ENCODE data around the gene CORO2B. TPM values are rescaled to one million over a fixed set of nuclear protein-coding genes. Genes with fewer than 3 reads are reported as not detected.

The CORO2B gene
- total RNA-seq, 4 donors from 2014 or later: 1.3 to 18.2 (median 7.0) TPM

DNA sequence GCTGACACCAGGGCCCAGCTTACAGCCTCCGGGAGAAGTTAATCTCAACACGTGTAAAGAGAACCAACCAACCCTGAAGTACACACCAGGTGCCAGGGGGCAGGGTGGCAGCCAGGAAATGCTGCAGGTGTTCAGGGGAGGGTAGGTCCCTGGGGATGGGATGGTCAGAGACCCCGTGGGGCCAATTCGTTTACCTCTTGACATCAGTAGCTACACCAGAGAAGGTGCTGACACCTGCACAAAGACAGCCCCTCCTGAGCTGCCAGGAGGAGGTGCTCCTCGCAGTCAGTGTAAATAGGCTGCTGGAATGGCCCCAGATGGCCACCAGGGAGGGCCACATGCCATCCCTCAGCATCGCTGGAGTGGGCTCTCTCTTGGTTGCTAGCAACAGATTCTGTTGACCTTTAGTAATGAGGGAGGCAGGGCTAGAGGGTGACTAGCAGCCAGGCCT lies 52.8 kb downstream of the CORO2B start:
- no peak for TF ChIP-seq CTCF (IDR thresholded peaks at IDR 0.05)
- Histone ChIP-seq H3K4me1 (peaks cover 7 to 10% of the 10 kb centered on the region in 2 donors), H3K4me3 (no peak overlapping the region), H3K27me3 (no peaks in the 10 kb centered on the region), H3K27ac (no peak overlapping the region), H3K9me3 (no peaks in the 10 kb centered on the region), H3K36me3 (no peaks in the 10 kb centered on the region)
- DNase-seq: no peak
- intact Hi-C loops (cut with DNase I; ENCODE audit: low total_unique reads): no loop called here

- H3K27ac ChIP-seq: no peak overlapping the region
- H3K4me1 ChIP-seq: peaks cover 12% of the 10 kb centered on the region in 2 donors
- no peaks in the 10 kb centered on the region for H3K9me3 ChIP-seq
- no peak for DNase-seq
- no peaks in the 10 kb centered on the region for H3K27me3 ChIP-seq
- TF ChIP-seq POLR2A (IDR thresholded peaks at IDR 0.05): no peak
- no peak for TF ChIP-seq CTCF (IDR thresholded peaks at IDR 0.05)
- intact Hi-C loops (cut with DNase I; ENCODE audit: low total_unique reads): no loop called here
- H3K4me3 ChIP-seq: no peak overlapping the region
- H3K36me3 ChIP-seq: no peaks in the 10 kb centered on the region
Measured at GRCh38 chr15:68632101-68632500, 53.3 kb downstream of the CORO2B start.

- TF ChIP-seq CTCF (IDR thresholded peaks at IDR 0.05) (no peak), POLR2A (IDR thresholded peaks at IDR 0.05) (no peak)
- Histone ChIP-seq H3K4me1 (peaks cover 15 to 18% of the 10 kb centered on the region in 2 donors), H3K27ac (peak overlapping the region in 1 of 2 donors; percentile 9), H3K36me3 (no peaks in the 10 kb centered on the region), H3K9me3 (no peaks in the 10 kb centered on the region), H3K27me3 (no peaks in the 10 kb centered on the region), H3K4me3 (no peak overlapping the region)
- intact Hi-C loops (cut with DNase I; ENCODE audit: low total_unique reads): no loop called here
- DNase-seq: no peak
Measured at GRCh38 chr15:68633231-68634121, 54.7 kb downstream of the CORO2B start.

GRCh38 chr15:68634122-68634482 lies 55.3 kb downstream of the CORO2B start:
- intact Hi-C loops (cut with DNase I; ENCODE audit: low total_unique reads): no loop called here
- H3K4me1 ChIP-seq: peaks cover 21 to 25% of the 10 kb centered on the region in 2 donors
- H3K9me3 ChIP-seq: no peaks in the 10 kb centered on the region
- TF ChIP-seq POLR2A (IDR thresholded peaks at IDR 0.05) (no peak), CTCF (IDR thresholded peaks at IDR 0.05) (no peak)
- no peak overlapping the region for H3K4me3 ChIP-seq
- no peak for DNase-seq
- no peaks in the 10 kb centered on the region for H3K27me3 ChIP-seq
- no peaks in the 10 kb centered on the region for H3K36me3 ChIP-seq
- peak overlapping the region in 1 of 2 donors; percentile 9 for H3K27ac ChIP-seq

GRCh38 chr15:68634531-68634930 lies 55.7 kb downstream of the CORO2B start:
- TF ChIP-seq CTCF (IDR thresholded peaks at IDR 0.05): no peak
- no peak for TF ChIP-seq POLR2A (IDR thresholded peaks at IDR 0.05)

More at GRCh38 chr15:68634531-68634930, 55.7 kb downstream of the CORO2B start:
- no peak overlapping the region for H3K4me3 ChIP-seq
- H3K9me3 ChIP-seq: no peaks in the 10 kb centered on the region
- peak overlapping the region in 1 of 2 donors; percentile 71 for H3K27ac ChIP-seq
- H3K36me3 ChIP-seq: no peaks in the 10 kb centered on the region
- no peaks in the 10 kb centered on the region for H3K27me3 ChIP-seq
- intact Hi-C loops (cut with DNase I; ENCODE audit: low total_unique reads): no loop called here
- no peak for DNase-seq
- peaks cover 21 to 27% of the 10 kb centered on the region in 2 donors for H3K4me1 ChIP-seq

Measured in uterus (tissue), 4 donors.